H9 (cell line): Measurements from ENCODE around the gene CCM2. TPM values are rescaled to one million over a fixed set of nuclear protein-coding genes. Genes with fewer than 3 reads are reported as not detected.
A peak's percentile ranks its signal among the peaks of the same experiment; 100 is the strongest.

ENCODE experiments used
- DNase-seq: peaks from one replicate; pipeline ENCODE4 v3.0.0-alpha.2; 2017
- H2AFZ ChIP-seq: one replicate; pipeline ENCODE4 v1.6.1; 2013; ENCODE audit warnings: mild to moderate bottlenecking, low read length, control low read depth, moderate library complexity
- H2AK5ac ChIP-seq: 2 replicates; pipeline ENCODE4 v1.6.1; 2013; ENCODE audit warnings: low read length, control low read depth, mixed read lengths; ENCODE audit not compliant: insufficient read length
- H2BK120ac ChIP-seq: one replicate; pipeline ENCODE4 v1.6.1; 2013; ENCODE audit warnings: low read depth, mild to moderate bottlenecking, low read length, control low read depth, inconsistent platforms; ENCODE audit not compliant: poor library complexity, severe bottlenecking
- H2BK12ac ChIP-seq: 2 replicates; pipeline ENCODE4 v1.6.1; 2013; ENCODE audit warnings: low read length, control low read depth, mixed read lengths, low read depth; ENCODE audit not compliant: insufficient read length
- H2BK15ac ChIP-seq: 2 replicates; pipeline ENCODE4 v1.6.1; 2013; ENCODE audit warnings: low read depth, low read length, control low read depth
- H2BK20ac ChIP-seq: one replicate; pipeline ENCODE4 v1.6.1; 2013; ENCODE audit warnings: low read depth, mild to moderate bottlenecking, low read length, control low read depth, inconsistent platforms; ENCODE audit not compliant: poor library complexity, severe bottlenecking
- H2BK5ac ChIP-seq: 2 replicates; pipeline ENCODE4 v1.6.1; 2013; ENCODE audit warnings: low read length, control low read depth, mixed read lengths; ENCODE audit not compliant: insufficient read length
- H3K14ac ChIP-seq: 2 replicates; pipeline ENCODE4 v1.6.1; 2013; ENCODE audit warnings: low read length, control low read depth; ENCODE audit not compliant: insufficient read depth
- H3K18ac ChIP-seq: 2 replicates; pipeline ENCODE4 v1.6.1; 2013; ENCODE audit warnings: low read depth, mild to moderate bottlenecking, mixed read lengths, low read length, control low read depth; ENCODE audit not compliant: insufficient read length
- H3K23ac ChIP-seq: 2 replicates; pipeline ENCODE4 v1.6.1; 2013; ENCODE audit warnings: low read length, control low read depth, mixed read lengths, low read depth; ENCODE audit not compliant: insufficient read length
- H3K23me2 ChIP-seq: 2 replicates; pipeline ENCODE4 v1.6.1; 2013; ENCODE audit warnings: low read depth, mild to moderate bottlenecking, mixed read lengths, low read length, control low read depth; ENCODE audit not compliant: insufficient read length, poor library complexity, severe bottlenecking
- H3K27ac ChIP-seq: 2 replicates; pipeline ENCODE4 v1.5.1; 2013; ENCODE audit warnings: low read length, control low read depth, mixed read lengths, low read depth; ENCODE audit not compliant: insufficient read length
- H3K27me3 ChIP-seq: 2 replicates; pipeline ENCODE4 v1.6.1; 2013; ENCODE audit warnings: low read length, control low read depth, inconsistent platforms; ENCODE audit not compliant: insufficient read depth
- H3K4ac ChIP-seq: 2 replicates; pipeline ENCODE4 v1.6.1; 2013; ENCODE audit warnings: low read depth, mild to moderate bottlenecking, control low read depth, inconsistent platforms, low read length, moderate library complexity
- H3K4me1 ChIP-seq: 2 replicates; pipeline ENCODE4 v1.6.1; 2013; ENCODE audit warnings: low read length, control low read depth, inconsistent platforms; ENCODE audit not compliant: insufficient read depth
- H3K4me2 ChIP-seq: 2 replicates; pipeline ENCODE4 v1.6.1; 2013; ENCODE audit warnings: low read length, control low read depth, mixed read lengths; ENCODE audit not compliant: insufficient read length, insufficient read depth
- H3K56ac ChIP-seq: 2 replicates; pipeline ENCODE4 v1.6.1; 2013; ENCODE audit warnings: low read depth, mild to moderate bottlenecking, mixed read lengths, low read length, control low read depth; ENCODE audit not compliant: insufficient read length
- H3K79me1 ChIP-seq: 2 replicates; pipeline ENCODE4 v1.6.1; 2013; ENCODE audit warnings: low read depth, mild to moderate bottlenecking, moderate library complexity, low read length, control low read depth, inconsistent platforms; ENCODE audit not compliant: insufficient read depth, poor library complexity, severe bottlenecking
- H3K79me2 ChIP-seq: 2 replicates; pipeline ENCODE4 v1.6.1; 2013; ENCODE audit warnings: low read length, control low read depth, inconsistent platforms; ENCODE audit not compliant: insufficient read depth
- H3K9ac ChIP-seq: 2 replicates; pipeline ENCODE4 v1.6.1; 2013; ENCODE audit warnings: low read length, control low read depth, mixed read lengths; ENCODE audit not compliant: insufficient read length; ENCODE audit errors: extremely low read depth
- H3K9me3 ChIP-seq: one replicate; pipeline ENCODE4 v1.6.1; 2013; ENCODE audit warnings: low read depth, low read length, inconsistent platforms; ENCODE audit not compliant: control insufficient read depth
- H3T11ph ChIP-seq: one replicate; pipeline ENCODE4 v1.6.1; 2013; ENCODE audit warnings: mild to moderate bottlenecking, low read length, control low read depth, inconsistent platforms
- H4K20me1 ChIP-seq: one replicate; pipeline ENCODE4 v1.6.1; 2013; ENCODE audit not compliant: control insufficient read depth, insufficient read length, insufficient read depth
- H4K5ac ChIP-seq: 2 replicates; pipeline ENCODE4 v1.6.1; 2013; ENCODE audit warnings: low read depth, mild to moderate bottlenecking, mixed read lengths, low read length, control low read depth; ENCODE audit not compliant: insufficient read length
- H4K8ac ChIP-seq: replicated peaks from 2 replicates; pipeline ENCODE4 v1.6.1; 2013; ENCODE audit warnings: low read length, control low read depth, mixed read lengths, low read depth; ENCODE audit not compliant: insufficient read length
- H4K91ac ChIP-seq: 2 replicates; pipeline ENCODE4 v1.6.1; 2013; ENCODE audit warnings: low read depth, mild to moderate bottlenecking, moderate library complexity, mixed read lengths, low read length, control low read depth; ENCODE audit not compliant: insufficient read length
- H3K27ac Mint-ChIP-seq, 3 experiments: 2 replicates in 2 of 3; 3 replicates in 1 of 3; pipeline ENCODE4 v1.8.0; 2020 to 2021; ENCODE audit warnings: mixed read lengths in 3 of 3, mild to moderate bottlenecking in 1 of 3, moderate library complexity in 1 of 3
- H3K27me3 Mint-ChIP-seq: 2 replicates; pipeline ENCODE4 v1.8.0; 2021; ENCODE audit warnings: low read depth, mild to moderate bottlenecking, moderate library complexity, mixed read lengths
- H3K36me3 Mint-ChIP-seq, 3 experiments: 2 replicates in 2 of 3; 3 replicates in 1 of 3; pipeline ENCODE4 v1.8.0; 2020 to 2021; ENCODE audit warnings: low read depth in 3 of 3, mixed read lengths in 3 of 3; ENCODE audit not compliant: insufficient read depth in 1 of 3
- H3K4me1 Mint-ChIP-seq, 2 experiments: 2 replicates each; pipeline ENCODE4 v1.8.0; 2020; ENCODE audit warnings: mixed read lengths in 2 of 2
- H3K4me3 Mint-ChIP-seq, 2 experiments: 2 replicates in 1 of 2; 3 replicates in 1 of 2; pipeline ENCODE4 v1.8.0; 2020 to 2021; ENCODE audit warnings: mild to moderate bottlenecking in 2 of 2, mixed read lengths in 2 of 2, moderate library complexity in 1 of 2
- H3K9me3 Mint-ChIP-seq, 2 experiments: 2 replicates in 1 of 2; 3 replicates in 1 of 2; pipeline ENCODE4 v1.8.0; 2020; ENCODE audit warnings: mild to moderate bottlenecking in 2 of 2, mixed read lengths in 2 of 2, moderate library complexity in 1 of 2
- WGBS: extraction: QIAGEN DNeasy Blood & Tissue Kit; methylation state at CpG from one replicate; pipeline ENCODE4 v1.1.7; 2013; ENCODE audit warnings: missing lambda C conversion rate, low lambda C conversion rate, mixed read lengths; ENCODE audit not compliant: insufficient read length; ENCODE audit errors: extremely low coverage; 5-methylcytosine and 5-hydroxymethylcytosine counted together
- total RNA-seq: library from RNA; stranded (reverse); gene quantifications from 2 replicates; pipeline ENCODE4 v1.2.1, GENCODE V29; 2021
- TF ChIP-seq, protein P1 (sequence below): fragments of 200-600 bp; sonication (generic); conservative IDR thresholded peaks from 3 replicates; pipeline ENCODE4 v1.8.0; 2021; ENCODE audit warnings: antibody characterized with exemption, mild to moderate bottlenecking

The CCM2 gene
- total RNA-seq, 1 experiment from 2014 or later: 30.4 TPM

DNA sequence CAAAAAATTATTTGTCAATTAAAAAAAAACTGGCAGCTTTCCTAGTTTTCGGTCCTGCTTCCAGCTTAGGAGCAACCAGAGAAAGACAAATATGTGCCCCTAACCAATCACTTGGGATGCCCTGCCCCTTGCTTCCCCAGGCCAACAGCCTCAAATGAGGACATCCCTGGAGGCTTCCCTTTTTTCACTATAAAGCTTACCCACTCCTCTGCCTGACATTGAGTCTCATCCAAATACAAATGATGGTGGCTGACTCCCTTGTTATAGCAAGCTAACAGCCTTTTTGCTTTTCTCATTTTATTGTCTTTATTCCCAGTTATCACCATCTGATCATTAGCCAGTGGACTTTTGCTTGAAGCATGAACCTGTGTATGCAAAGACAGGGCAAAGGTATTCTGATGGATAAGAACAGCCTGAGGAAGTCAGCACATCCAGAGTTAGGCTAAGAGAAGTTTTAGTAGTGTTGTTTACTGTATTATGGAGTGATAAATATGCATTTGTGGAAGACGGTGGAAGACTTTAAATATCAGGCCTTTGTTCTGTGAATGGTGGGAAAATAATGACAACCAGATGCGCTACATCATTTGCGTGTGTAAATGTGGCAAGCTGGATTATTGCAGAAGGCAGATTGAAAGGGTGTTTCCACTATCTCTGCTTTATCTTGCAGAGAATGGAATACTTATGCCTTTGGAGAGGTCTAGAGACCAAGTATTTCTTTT lies 1.7 kb upstream of the CCM2 start:
- no peak overlapping the region for H3K14ac ChIP-seq
- H2BK20ac ChIP-seq: no peak overlapping the region
- H3K4me2 ChIP-seq: no peak overlapping the region
- no CpG with 5 or more reads among the region's 4 CpGs for WGBS
- no peaks in the 10 kb centered on the region for H3K9me3 Mint-ChIP-seq
- H4K20me1 ChIP-seq: no peaks in the 10 kb centered on the region
- peaks cover 12 to 14% of the 10 kb centered on the region in 2 experiments for H3K4me1 Mint-ChIP-seq
- no peak overlapping the region for H2BK120ac ChIP-seq
- H2AK5ac ChIP-seq: no peak overlapping the region
- no peak overlapping the region for H3K56ac ChIP-seq
- no peak overlapping the region for H3K4ac ChIP-seq
- no peak overlapping the region for H4K91ac ChIP-seq
- no peak overlapping the region for H2BK12ac ChIP-seq
- no peak for DNase-seq
- H3K79me2 ChIP-seq: peaks cover 2% of the 10 kb centered on the region; the same call in 1 of the 2 replicates
- no peak overlapping the region for H4K8ac ChIP-seq
- H3K27ac ChIP-seq: no peak overlapping the region
- no peak overlapping the region for H3K23ac ChIP-seq
- H3K9ac ChIP-seq: no peak overlapping the region
- H3K4me1 ChIP-seq: no peaks in the 10 kb centered on the region; the same call in 1 of the 2 replicates
- peak overlapping the region; percentile 94 to 97 for H3K4me3 Mint-ChIP-seq
- H3K27me3 ChIP-seq: no peaks in the 10 kb centered on the region
- H3K27me3 Mint-ChIP-seq: no peaks in the 10 kb centered on the region
- no peak overlapping the region for H3K27ac Mint-ChIP-seq
- H4K5ac ChIP-seq: no peak overlapping the region
- TF ChIP-seq, protein P1, sequence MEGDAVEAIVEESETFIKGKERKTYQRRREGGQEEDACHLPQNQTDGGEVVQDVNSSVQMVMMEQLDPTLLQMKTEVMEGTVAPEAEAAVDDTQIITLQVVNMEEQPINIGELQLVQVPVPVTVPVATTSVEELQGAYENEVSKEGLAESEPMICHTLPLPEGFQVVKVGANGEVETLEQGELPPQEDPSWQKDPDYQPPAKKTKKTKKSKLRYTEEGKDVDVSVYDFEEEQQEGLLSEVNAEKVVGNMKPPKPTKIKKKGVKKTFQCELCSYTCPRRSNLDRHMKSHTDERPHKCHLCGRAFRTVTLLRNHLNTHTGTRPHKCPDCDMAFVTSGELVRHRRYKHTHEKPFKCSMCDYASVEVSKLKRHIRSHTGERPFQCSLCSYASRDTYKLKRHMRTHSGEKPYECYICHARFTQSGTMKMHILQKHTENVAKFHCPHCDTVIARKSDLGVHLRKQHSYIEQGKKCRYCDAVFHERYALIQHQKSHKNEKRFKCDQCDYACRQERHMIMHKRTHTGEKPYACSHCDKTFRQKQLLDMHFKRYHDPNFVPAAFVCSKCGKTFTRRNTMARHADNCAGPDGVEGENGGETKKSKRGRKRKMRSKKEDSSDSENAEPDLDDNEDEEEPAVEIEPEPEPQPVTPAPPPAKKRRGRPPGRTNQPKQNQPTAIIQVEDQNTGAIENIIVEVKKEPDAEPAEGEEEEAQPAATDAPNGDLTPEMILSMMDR: no peak
- no peak overlapping the region for H3T11ph ChIP-seq
- H2AFZ ChIP-seq: no peak overlapping the region
- H3K23me2 ChIP-seq: peaks cover 4% of the 10 kb centered on the region
- no peaks in the 10 kb centered on the region for H3K9me3 ChIP-seq
- no peaks in the 10 kb centered on the region for H3K79me1 ChIP-seq
- no peak overlapping the region for H2BK15ac ChIP-seq
- H3K18ac ChIP-seq: no peak overlapping the region
- no peaks in the 10 kb centered on the region; a peak in 1 of 7 replicates for H3K36me3 Mint-ChIP-seq
- no peak overlapping the region for H2BK5ac ChIP-seq
